BJ (cell line): ENCODE results near the gene RPL5. TPM values are rescaled to one million over a fixed set of nuclear protein-coding genes. Genes with fewer than 3 reads are reported as not detected.

ENCODE experiments used
- CTCF ChIA-PET: fragments of 350-600 bp; formaldehyde crosslinking; extraction: SDS; loops from one replicate; lab custom pipeline; 2021; ENCODE audit warnings: antibody characterized with exemption, inconsistent platforms; lab: Yijun Ruan, JAX
- POLR2A ChIA-PET: fragments of 300-600 bp; sonication (Branson Sonifier 250); formaldehyde crosslinking; extraction: SDS; loops from one replicate; lab custom pipeline; 2021; ENCODE audit warnings: antibody characterized with exemption; lab: Charles Lee
- DNase-seq: peaks from one replicate; pipeline ENCODE4 v3.0.0-alpha.2; 2011; ENCODE audit warnings: low read depth
- H3K27me3 ChIP-seq: 2 replicates; pipeline ENCODE4 v1.6.0; 2011; ENCODE audit warnings: low read length; ENCODE audit not compliant: control insufficient read depth, insufficient read depth
- H3K36me3 ChIP-seq: 2 replicates; pipeline ENCODE4 v1.5.1; 2011; ENCODE audit warnings: low read length; ENCODE audit not compliant: control insufficient read depth, insufficient read depth
- H3K4me3 ChIP-seq: 2 replicates; pipeline ENCODE4 v1.5.1; 2011; ENCODE audit warnings: low read depth, mild to moderate bottlenecking, control low read depth, low read length
- CTCF ChIP-seq: IDR thresholded peaks from 2 replicates; pipeline ENCODE4 v1.5.1; 2011; ENCODE audit warnings: low read depth, mild to moderate bottlenecking, control low read depth, inconsistent platforms, low read length, moderate library complexity; ENCODE audit not compliant: insufficient read depth
- polyA plus RNA-seq: library from polyadenylated mRNA; depleted of rRNA; stranded (reverse); fragments of >200 nt; gene quantifications from 2 replicates; pipeline ENCODE4 v1.2.3, GENCODE V29; 2011

Gene RPL5
- polyA plus RNA-seq, 1 experiment, result 1,389 TPM

DNA sequence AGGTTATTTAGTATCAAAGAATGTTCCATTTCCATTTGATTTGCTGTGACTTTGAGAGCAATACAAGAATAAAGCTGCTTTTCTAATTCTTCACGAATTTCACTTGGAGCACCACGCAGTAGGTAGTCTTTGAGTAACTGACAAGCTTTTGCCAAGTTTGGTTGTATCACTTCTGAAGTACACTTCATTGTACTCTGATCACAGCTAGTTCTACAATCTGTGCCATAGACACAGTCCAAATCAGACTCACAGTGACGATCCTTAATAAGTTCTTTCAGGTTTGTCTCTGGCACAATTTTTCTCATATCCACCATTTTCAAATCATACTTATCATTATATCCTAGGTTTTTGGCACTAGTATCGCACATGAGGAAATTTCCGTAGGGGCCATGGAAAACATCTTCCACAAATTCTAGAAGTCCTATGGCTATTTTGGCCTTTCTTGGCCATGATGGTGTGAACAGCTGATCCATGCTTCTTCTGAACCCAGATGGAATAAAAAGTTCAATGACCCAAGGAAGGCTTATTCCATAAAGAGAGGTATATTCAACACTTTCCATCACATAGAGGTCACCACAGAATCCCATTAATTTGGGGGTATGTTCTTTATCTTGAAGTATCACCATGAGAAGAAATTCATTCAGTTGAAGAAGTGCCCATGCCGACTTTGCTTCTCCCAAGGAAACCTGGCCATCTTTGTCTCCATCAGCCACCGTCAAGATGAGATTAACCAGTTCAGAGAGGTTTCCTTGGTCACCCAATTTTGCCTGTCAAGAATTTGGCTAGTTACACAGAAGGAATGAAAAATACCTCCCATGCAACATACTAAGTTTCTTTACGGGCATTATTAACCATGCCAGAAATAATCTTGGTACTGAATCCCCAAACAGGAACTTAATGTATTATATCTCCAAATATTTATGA is 11.9 kb downstream of the RPL5 start:
- H3K4me3 ChIP-seq, result no peak overlapping the region
- ChIA-PET CTCF (interaction anchor here (1.0 to 3.5 kb wide), 4 partner anchors 11 to 89 kb away, joined by 3 to 16 read pairs (median 4); partner anchors contain the start of gene RPL5), POLR2A (no interaction called here)
- H3K27me3 ChIP-seq, result no peaks in the 10 kb centered on the region
- no peak for TF ChIP-seq CTCF
- peaks cover 5% of the 10 kb centered on the region for H3K36me3 ChIP-seq
- DNase-seq, result no peak

DNA sequence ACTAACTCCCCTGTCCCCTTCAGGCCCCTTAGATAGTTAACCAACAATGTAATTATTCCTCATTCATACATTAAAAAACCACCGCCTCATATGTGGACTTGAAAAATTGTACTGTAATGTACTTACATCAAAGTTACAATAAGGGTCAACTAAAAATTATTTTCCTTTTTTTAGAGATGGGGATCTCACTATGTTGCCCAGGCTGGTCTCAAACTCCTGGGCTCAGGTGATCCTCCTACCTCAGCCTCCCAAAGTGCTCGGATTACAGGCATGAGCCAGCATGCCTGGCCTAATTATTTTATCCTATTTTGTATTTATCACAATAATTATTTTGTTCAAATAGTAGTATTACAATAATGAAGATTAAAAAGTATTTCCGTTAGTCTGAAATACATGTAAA is 12.6 kb downstream of the RPL5 start:
- POLR2A ChIA-PET, result no interaction called here
- TF ChIP-seq CTCF, result no peak
- no peaks in the 10 kb centered on the region for H3K27me3 ChIP-seq
- no peak for DNase-seq
- peaks cover 5% of the 10 kb centered on the region for H3K36me3 ChIP-seq
- H3K4me3 ChIP-seq, result no peak overlapping the region
- CTCF ChIA-PET, result interaction anchor here (1.4 kb wide), 1 partner anchor 149 kb away, joined by 7 read pairs; no protein-coding TSS in a partner anchor

- no peak for TF ChIP-seq CTCF
- no peak for DNase-seq
- Histone ChIP-seq H3K4me3 (no peak overlapping the region), H3K36me3 (no peaks in the 10 kb centered on the region; the same call in none of the 2 replicates), H3K27me3 (no peaks in the 10 kb centered on the region)
- ChIA-PET POLR2A (no interaction called here), CTCF (interaction anchor here (1.4 kb wide), 1 partner anchor 148 kb away, joined by 7 read pairs; no protein-coding TSS in a partner anchor)
Observed at GRCh38 chr1:92845908-92846307, 14.1 kb downstream of the RPL5 start.

DNA sequence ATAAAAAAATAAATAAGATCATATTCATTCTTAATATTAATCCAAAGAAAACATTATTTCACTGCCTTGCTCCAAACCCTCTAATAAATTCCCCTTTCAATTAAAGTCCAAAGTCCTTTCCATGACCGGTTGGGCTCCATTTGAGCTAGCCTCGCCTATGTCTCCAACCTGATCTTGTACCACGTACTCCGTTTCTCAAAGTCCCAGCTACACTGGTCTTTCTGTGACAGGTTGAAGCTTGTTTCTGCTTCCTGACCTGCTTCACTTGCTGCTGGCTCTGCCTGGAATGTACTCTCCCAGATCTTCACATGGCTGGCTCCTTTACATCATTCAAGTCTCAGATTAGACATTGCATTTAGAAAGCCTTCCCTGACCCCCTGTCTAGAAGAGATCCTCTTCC is 16.4 kb downstream of the RPL5 start:
- POLR2A ChIA-PET, result no interaction called here
- H3K27me3 ChIP-seq, result no peaks in the 10 kb centered on the region
- no peak for TF ChIP-seq CTCF
- no peak overlapping the region for H3K4me3 ChIP-seq
- no peaks in the 10 kb centered on the region; the same call in none of the 2 replicates for H3K36me3 ChIP-seq
- DNase-seq, result no peak
- CTCF ChIA-PET, result interaction anchor here (1.2 to 1.5 kb wide), 2 partner anchors 11 to 146 kb away, joined by 3 to 7 read pairs; no protein-coding TSS in a partner anchor

GRCh38 chr1:92850019-92850418 is 18.2 kb downstream of the RPL5 start:
- no peak for DNase-seq
- CTCF ChIA-PET, result interaction anchor here (0.6 to 2.9 kb wide), 6 partner anchors 14 to 230 kb away, joined by 3 to 7 read pairs (median 4); no protein-coding TSS in a partner anchor
- Histone ChIP-seq H3K27me3 (no peaks in the 10 kb centered on the region), H3K36me3 (no peaks in the 10 kb centered on the region; the same call in none of the 2 replicates), H3K4me3 (no peak overlapping the region)
- POLR2A ChIA-PET, result no interaction called here
- no peak for TF ChIP-seq CTCF
